Brain pericyte (primary cell): Measurements from ENCODE around the gene PHF21A.

Source experiments
- DNase-seq: peaks from one replicate; pipeline ENCODE4 v3.0.0-alpha.2; 2012; ENCODE audit warnings: low read depth, low spot score

Gene PHF21A

DNA sequence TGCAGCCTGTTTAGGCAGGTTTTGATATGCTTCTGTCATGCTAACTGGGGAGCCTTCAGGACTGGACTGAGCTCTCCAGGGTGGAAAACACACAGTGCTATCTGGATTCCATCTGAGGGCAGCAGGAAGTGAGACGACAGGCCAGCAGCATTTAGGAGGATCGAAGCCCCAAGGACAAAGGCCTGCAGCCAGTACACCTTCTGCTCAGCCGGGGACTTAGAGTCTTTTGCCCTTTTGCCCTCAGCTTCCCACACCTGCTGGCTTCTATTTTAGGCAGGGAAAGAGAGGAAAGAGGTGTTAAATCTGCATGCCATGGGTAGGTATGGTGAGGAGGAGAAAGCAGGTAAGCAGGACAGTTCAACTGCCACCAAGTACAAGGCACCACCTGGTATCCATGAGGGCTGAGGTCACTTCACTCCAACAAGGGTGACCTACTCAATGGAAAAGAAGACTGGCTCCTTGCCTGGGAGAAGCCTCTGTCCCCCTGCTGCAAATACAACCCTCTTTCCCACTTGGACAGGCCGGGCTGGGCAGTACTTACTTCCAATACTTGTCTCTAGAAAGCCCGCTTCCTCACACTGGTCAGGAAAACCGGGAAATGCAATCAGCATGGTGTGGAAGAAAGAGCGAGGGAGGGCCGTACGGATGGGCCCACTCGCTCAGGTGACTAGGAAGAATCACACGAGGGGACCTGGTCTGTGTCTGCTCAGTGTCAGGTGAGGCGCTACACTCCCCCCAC, 186.5 kb downstream of the PHF21A start:
- no peak for DNase-seq

- no peak for DNase-seq
Observed at GRCh38 chr11:45933846-45934579, 187.2 kb downstream of the PHF21A start.

DNA sequence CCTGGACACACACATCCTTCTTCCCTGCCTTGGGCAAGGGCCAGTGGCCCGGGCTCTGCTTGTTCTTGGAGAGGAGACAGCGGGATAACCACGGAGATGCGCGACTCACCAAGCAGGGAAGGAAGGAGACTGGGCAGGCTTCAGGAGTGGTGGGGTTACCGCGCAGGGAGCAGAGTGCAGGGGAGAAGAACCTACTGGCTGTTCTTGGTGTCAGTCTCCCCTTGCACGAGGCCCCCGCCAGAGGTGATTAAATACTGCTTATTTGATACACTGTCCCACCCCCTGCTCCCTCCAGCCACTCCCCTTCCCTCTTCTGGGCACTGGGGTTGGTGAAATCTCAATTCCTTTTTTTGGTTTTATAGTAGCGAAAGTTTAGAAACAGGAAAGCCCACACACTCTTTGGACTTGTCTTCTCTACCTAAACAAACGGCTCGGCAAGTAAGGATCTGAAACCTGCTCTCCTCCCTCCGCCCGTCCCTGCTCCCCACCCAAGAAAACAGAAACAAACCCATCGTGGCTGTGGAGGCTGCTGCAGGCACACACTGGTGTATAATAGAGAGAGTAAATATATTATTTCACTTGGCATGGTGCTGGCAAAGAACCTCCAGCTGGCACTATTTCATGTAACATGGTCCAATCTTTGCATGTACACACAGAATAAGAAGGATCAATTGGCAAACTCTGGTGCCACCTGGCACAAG, 188.0 kb downstream of the PHF21A start:
- DNase-seq, result no peak

DNA sequence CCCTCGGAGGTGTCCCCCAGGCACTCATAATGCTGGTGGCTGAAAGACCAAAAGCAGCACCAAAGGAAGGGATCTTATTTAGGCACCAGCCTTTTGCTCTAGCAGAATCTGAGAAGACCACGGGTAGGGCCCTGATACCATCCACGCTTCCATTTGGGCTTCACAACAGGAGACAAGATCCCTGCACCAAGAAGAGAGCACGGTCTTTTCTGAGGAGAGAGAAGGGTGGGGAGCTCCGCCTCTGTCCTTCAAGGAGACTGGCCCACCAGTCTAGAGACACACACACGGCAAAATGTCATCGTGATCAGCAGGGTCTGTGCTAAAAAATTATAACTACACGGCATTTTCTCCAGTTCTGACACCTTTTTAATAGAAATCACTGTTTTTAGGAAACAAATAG, 189.0 kb downstream of the PHF21A start:
- DNase-seq, result no peak

DNA sequence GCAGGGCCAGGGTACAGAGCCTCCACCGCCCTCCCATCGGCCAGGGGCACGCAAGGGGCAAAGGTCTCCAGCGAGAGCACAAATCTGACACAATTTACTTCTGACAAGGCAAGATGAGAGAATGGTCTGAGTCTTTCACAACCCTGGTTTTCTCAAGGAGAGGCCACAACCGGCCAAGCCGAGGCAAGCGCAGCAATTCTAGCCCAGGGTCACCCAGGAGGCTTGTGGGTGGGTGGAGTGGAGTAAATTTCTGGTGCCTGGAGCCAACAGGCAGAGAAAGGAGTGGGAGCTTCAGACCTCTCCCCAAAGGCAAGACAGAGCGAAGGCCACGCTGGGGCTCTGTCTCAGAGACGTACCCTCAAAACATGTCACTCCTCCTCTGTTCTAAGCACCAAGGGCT, 189.5 kb downstream of the PHF21A start:
- DNase-seq, result no peak

- no peak for DNase-seq
Observed at GRCh38 chr11:45930951-45931570, 190.2 kb downstream of the PHF21A start.

DNA sequence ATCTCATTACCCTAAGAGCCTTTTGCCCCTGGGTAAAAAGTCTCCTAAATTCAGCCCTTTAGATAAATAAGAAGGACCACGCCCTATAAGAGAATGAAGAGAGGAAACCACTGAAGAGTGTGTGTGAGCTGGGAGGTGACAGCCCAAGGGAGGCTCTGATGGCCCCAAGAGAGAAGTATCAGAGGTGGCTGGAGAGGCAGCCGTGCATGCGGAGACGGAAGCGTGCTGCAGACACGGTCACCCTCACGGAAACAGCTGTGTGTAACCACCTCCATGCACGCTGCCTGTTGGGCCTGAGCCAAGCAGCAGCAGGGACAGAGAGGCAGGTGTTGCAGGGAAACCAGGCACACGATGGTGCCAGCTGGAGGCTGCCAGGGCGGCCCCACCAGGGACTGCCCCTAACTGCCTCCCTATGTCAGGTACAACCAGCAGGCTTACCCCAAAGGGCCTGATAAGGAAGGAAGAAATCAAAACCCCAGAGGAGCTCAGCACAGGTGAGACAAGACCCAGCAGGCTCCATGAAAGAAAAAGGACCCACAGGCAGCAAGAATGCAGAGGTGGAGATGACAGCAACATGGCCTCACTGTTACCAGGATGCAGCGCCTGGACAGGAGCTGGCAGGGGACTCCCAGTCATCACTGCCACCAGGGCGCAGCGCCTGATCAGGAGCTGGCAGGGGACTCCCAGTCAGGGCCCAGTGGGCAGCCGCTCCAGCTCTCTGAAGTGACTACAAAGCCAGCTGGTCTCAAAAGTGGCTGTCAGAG, 191.0 kb downstream of the PHF21A start:
- no peak for DNase-seq

DNA sequence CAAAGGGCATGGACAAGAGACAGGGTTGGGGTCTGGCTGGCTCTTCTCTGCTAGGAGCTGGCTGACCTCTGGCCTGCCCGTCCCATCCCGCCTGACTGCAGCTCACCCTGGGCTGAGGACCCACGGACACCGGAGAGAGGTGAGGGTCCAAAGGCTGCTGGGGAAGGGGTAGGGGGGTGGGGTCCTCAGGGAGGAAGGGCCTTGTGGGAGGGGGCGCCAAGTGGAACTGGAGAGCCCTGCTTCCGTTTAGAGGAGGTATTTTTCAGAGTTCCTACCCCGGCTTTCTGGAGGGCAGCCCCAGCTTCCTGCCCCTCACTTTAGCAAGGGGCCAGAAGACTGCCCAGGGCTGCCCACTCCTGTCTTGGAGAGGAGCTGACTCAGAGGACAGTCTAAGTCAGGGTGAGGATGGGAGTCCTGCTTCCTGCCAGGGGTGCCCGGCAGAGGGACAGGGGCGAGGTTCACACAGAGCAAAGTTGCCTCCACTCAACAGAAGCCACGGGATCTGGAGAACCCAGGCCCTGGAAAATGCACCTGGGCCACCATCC, 191.7 kb downstream of the PHF21A start:
- no peak for DNase-seq

- DNase-seq, result no peak
Observed at GRCh38 chr11:45928535-45929215, 192.6 kb downstream of the PHF21A start.

GRCh38 chr11:45927684-45928413, 193.4 kb downstream of the PHF21A start:
- no peak for DNase-seq

GRCh38 chr11:45927332-45927683, 193.9 kb downstream of the PHF21A start:
- no peak for DNase-seq

- DNase-seq, result no peak
Observed at GRCh38 chr11:45926536-45927331, 194.5 kb downstream of the PHF21A start.

DNA sequence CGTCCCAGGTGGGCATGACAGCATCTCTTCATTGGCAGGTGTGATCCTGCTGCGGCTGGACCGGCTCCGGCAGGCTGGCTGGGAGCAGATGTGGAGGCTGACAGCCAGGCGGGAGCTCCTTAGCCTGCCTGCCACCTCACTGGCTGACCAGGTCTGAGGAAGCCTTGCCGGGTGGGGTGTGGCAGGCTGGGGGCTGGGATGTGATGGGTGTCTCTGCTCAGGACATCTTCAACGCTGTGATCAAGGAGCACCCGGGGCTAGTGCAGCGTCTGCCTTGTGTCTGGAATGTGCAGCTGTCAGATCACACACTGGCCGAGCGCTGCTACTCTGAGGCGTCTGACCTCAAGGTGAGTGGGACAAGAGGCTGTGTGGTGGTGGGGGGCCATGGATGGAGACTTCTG, 195.3 kb downstream of the PHF21A start:
- DNase-seq, result no peak

DNA sequence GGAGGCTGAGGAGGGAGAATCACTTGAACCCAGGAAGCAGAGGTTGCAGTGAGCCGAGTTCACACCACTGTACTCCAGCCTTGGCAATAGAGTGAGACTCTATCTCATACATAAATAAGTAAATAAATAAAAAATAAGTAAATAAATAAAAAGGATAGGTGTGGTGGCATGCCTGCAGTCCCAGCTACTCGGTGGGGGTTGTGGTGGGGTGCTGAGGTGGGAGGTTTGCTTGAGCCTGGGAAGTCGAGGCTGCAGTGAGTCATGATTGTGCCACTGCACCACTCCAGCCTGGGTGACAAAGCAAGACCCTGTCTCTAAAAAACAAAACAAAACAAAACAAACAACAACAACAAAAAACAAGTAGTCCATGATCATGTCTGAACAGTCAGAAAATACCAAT, 195.7 kb downstream of the PHF21A start:
- no peak for DNase-seq

DNA sequence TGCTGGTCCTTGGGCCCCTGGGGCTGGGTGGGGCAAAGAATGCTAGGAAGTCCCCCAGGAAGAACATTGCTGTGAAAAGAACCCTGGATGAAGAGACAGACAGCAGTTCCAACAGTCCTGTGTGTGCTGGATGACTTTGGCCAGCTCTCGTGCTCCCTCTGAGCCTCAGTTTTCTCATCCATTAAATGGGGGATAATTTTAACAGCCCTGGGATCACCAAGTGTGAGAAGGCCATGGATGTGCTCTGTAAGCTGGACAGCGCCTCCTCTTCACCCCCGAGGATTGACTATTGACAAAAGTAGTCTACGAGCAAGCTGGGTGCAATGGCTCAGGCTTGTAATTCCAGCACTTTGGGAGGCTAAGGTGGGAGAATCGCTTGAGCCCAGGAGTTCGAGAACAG, 196.3 kb downstream of the PHF21A start:
- DNase-seq, result no peak

DNA sequence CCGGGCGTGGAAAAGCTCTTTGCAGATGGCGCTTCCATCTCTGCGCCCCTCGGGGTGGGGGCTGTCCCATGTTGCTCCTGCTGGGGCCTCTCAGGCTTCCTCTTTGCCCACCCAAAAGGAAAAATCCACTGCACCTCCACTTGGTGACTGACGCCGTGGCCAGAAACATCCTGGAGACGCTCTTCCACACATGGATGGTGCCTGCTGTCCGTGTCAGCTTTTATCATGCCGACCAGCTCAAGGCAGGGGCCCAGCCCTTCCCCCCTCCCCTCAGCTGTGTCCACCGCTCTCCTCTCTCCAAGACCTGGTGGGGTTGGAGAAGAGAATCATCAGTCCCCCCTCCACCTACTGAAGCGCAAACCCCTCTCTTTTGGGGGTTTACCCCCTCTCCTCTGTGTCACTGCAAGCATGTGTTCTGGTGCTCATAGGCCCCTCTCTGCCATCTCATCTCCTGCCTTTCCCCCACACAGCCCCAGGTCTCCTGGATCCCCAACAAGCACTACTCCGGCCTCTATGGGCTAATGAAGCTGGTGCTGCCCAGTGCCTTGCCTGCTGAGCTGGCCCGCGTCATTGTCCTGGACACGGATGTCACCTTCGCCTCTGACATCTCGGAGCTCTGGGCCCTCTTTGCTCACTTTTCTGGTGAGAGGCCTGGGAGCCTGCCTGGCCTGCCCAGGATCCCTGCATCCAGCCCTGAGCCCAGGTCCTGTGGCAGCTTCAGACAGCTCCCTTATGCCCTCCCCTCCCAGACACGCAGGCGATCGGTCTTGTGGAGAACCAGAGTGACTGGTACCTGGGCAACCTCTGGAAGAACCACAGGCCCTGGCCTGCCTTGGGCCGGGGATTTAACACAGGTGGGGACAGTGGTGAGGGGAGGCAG, 197.0 kb downstream of the PHF21A start:
- no peak for DNase-seq

DNA sequence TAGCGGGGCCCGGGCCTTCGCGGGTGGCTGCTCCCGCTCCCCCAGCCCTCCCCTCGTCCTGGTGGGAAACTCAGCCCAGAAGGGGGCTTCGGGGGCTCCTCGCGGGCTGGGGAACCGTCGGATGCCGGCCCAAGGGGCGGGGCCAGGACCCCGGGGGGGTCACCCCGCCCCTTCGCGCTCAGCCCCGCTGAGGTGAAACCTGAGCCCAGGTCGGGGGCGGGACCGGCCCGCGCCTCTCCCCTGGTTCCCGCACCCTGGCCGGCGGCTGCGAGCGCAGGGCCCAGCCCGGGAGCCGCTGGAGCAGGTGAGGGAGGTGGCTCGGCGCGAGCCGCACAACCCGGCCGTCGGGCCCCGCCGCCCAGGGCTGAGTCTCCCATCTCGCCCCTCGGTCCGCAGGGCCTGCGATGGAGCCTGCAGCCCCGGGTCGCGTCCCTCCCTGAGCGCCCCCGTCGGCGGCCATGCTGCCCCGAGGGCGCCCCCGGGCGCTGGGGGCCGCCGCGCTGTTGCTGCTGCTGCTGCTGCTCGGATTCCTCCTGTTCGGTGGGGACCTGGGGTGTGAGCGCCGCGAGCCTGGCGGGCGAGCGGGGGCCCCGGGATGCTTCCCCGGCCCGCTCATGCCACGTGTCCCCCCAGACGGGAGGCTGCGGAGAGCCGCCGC, 198.7 kb downstream of the PHF21A start, which contains the start of gene LARGE2:
Gene LARGE2 (plus strand): TSS at position 232 of the 658 bp plus-strand sequence. CDS start 227 bp downstream, at position 459.
- no peak for DNase-seq
